ENCODE data around the gene MSH5. TPM values are rescaled to one million over a fixed set of nuclear protein-coding genes. Genes with fewer than 3 reads are reported as not detected.

MSH5 gene
- total and polyA plus RNA-seq, 9 of the 15 experiments (the other 6 are each of a cell fraction or from before 2014, with no cell fraction given): 12.5 to 104 (median 46.6) TPM

GRCh38 chr6:31729979-31730630, 9.7 kb upstream of the MSH5 start (continued):
- TF ChIP-seq PHTF2 (CRISPR knock-in tag; IDR thresholded peaks at IDR 0.05) (peak; percentile 92), FOXJ2 (tag; IDR thresholded peaks at IDR 0.05) (no peak), FOXM1 (IDR thresholded peaks at IDR 0.05; ENCODE audit: low read depth) (no peak), FOXM1 (CRISPR knock-in tag; IDR thresholded peaks at IDR 0.05; ENCODE audit: low read depth) (no peak), ZHX1 (conservative IDR thresholded peaks at IDR 0.05; ENCODE audit: low read length) (peak; percentile 70; the same call in 1 of the 2 replicates), ZNF408 (CRISPR knock-in tag; IDR thresholded peaks at IDR 0.05; ENCODE audit: low read depth) (no peak), ZNF75A (CRISPR knock-in tag; IDR thresholded peaks at IDR 0.05) (peak; percentile 92), ZNF609 (CRISPR knock-in tag; IDR thresholded peaks at IDR 0.05; ENCODE audit: borderline replicate concordance) (0 out of 2 replicates have a peak, but pooled peaks have one; percentile 27), NFRKB (IDR thresholded peaks at IDR 0.05; ENCODE audit: low read depth) (no peak), ZNF586 (CRISPR knock-in tag; conservative IDR thresholded peaks at IDR 0.05) (peak; percentile 98), ARHGAP35 (IDR thresholded peaks at IDR 0.05; ENCODE audit: partially characterized antibody) (peak; percentile 82), FOXP4 (CRISPR knock-in tag; IDR thresholded peaks at IDR 0.05; ENCODE audit: borderline replicate concordance) (peak; percentile 84; the same call in 1 of the 2 replicates), PBX2 (CRISPR knock-in tag; IDR thresholded peaks at IDR 0.05; ENCODE audit: low read depth) (no peak), PBX2 (tag; conservative IDR thresholded peaks at IDR 0.05; ENCODE audit: low read depth) (no peak), RBFOX2 (IDR thresholded peaks at IDR 0.05; ENCODE audit: low read depth, low read length) (peak; percentile 93), NFATC3 (IDR thresholded peaks at IDR 0.05) (peak; percentile 68)
